ENCODE results near the gene DCTN5.

GRCh38 chr16:23676924-23677480, 35.7 kb downstream of the DCTN5 start:
- TF ChIP-seq CTCF (IDR thresholded peaks at IDR 0.05; ENCODE audit: poor library complexity) = no peak
- no peak for TF ChIP-seq EZH2 (IDR thresholded peaks at IDR 0.05; ENCODE audit: borderline replicate concordance)
- no peak for TF ChIP-seq EZH2phosphoT487 (IDR thresholded peaks at IDR 0.05; ENCODE audit: low read depth, severe bottlenecking, unreplicated experiment)
